Smooth muscle cell (in vitro differentiated cells): ENCODE measurements around the gene IQSEC1. TPM values are rescaled to one million over a fixed set of nuclear protein-coding genes. Genes with fewer than 3 reads are reported as not detected.

Experiments
- DNase-seq: peaks from one replicate; lab custom pipeline; 2025; ENCODE audit not compliant: unreplicated experiment; lab: John Stamatoyannopoulos, UW
- H2AFZ ChIP-seq: fragments of 200-600 bp; sonication (generic); 2 replicates; pipeline ENCODE4 v1.6.0; 2016; ENCODE audit warnings: antibody characterized with exemption, low read depth, mild to moderate bottlenecking
- H3F3A ChIP-seq: fragments of 200-600 bp; sonication (generic); 2 replicates; pipeline ENCODE4 v1.6.0; 2017; ENCODE audit warnings: antibody characterized with exemption, low read depth
- H3K27ac ChIP-seq: fragments of 200-600 bp; sonication (generic); 2 replicates; pipeline ENCODE4 v1.5.1; 2016; ENCODE audit warnings: low read depth, mild to moderate bottlenecking
- H3K27me3 ChIP-seq: fragments of 200-600 bp; sonication (generic); 2 replicates; pipeline ENCODE4 v1.6.1; 2016; ENCODE audit warnings: low read depth, mild to moderate bottlenecking
- H3K36me3 ChIP-seq: fragments of 200-600 bp; sonication (generic); 2 replicates; pipeline ENCODE4 v1.5.1; 2016; ENCODE audit warnings: low read depth
- H3K4me1 ChIP-seq: fragments of 200-600 bp; sonication (generic); 2 replicates; pipeline ENCODE4 v1.5.1; 2016; ENCODE audit warnings: low read depth
- H3K4me2 ChIP-seq: fragments of 200-600 bp; sonication (generic); 2 replicates; pipeline ENCODE4 v1.6.0; 2016; ENCODE audit warnings: mild to moderate bottlenecking
- H3K4me3 ChIP-seq: fragments of 200-600 bp; sonication (generic); 2 replicates; pipeline ENCODE4 v1.5.1; 2016; ENCODE audit warnings: mild to moderate bottlenecking
- H3K79me2 ChIP-seq: fragments of 200-600 bp; sonication (generic); 2 replicates; pipeline ENCODE4 v1.6.0; 2016; ENCODE audit warnings: low read depth, mild to moderate bottlenecking
- H3K9ac ChIP-seq: fragments of 200-600 bp; sonication (generic); 2 replicates; pipeline ENCODE4 v1.6.0; 2016; ENCODE audit warnings: low read depth
- H3K9me3 ChIP-seq: fragments of 200-600 bp; sonication (generic); replicated peaks from 2 replicates; pipeline ENCODE4 v1.5.1; 2016; ENCODE audit warnings: low read depth
- H4K20me1 ChIP-seq: fragments of 200-600 bp; sonication (generic); 2 replicates; pipeline ENCODE4 v1.6.0; 2016; ENCODE audit warnings: low read depth
- CTCF ChIP-seq: fragments of 200-600 bp; sonication (generic); IDR thresholded peaks from 2 replicates; pipeline ENCODE4 v1.5.1; 2017; ENCODE audit warnings: borderline replicate concordance, mild to moderate bottlenecking, antibody characterized with exemption; ENCODE audit not compliant: insufficient read depth, poor library complexity, severe bottlenecking
- WGBS: methylation state at CpG from one replicate; pipeline ENCODE4 v1.1.7; 2016; ENCODE audit warnings: low lambda C conversion rate; 5-methylcytosine and 5-hydroxymethylcytosine counted together
- polyA plus RNA-seq: library from polyadenylated mRNA; unstranded; fragments of >200 nt; fragmentation: Nextera tagmentation; extraction: Ambion mirVana; gene quantifications from 2 replicates; pipeline ENCODE4 v1.2.1, GENCODE V29; 2016
- total RNA-seq: library from RNA; depleted of rRNA; stranded (reverse); fragments of >200 nt; gene quantifications from 2 replicates; pipeline ENCODE4 v1.2.3, GENCODE V29; 2014

The IQSEC1 gene
- total and polyA plus RNA-seq, 2 experiments from 2014 or later, result 18.9 to 19.8 TPM

- Histone ChIP-seq H3K27ac (no peak overlapping the region), H3K4me1 (no peaks in the 10 kb centered on the region), H3K4me3 (no peak overlapping the region), H3K4me2 (no peak overlapping the region), H4K20me1 (peaks cover 96% of the 10 kb centered on the region), H3F3A (no peaks in the 10 kb centered on the region), H3K9me3 (no peaks in the 10 kb centered on the region), H3K27me3 (no peaks in the 10 kb centered on the region), H3K36me3 (no peaks in the 10 kb centered on the region), H2AFZ (no peak overlapping the region), H3K79me2 (peaks cover 60% of the 10 kb centered on the region), H3K9ac (no peak overlapping the region)
- 83% methylated on average over 26 of the region's 26 CpGs for WGBS
- no peak for DNase-seq
- no peak for TF ChIP-seq CTCF
Observed at GRCh38 chr3:12953201-12953995, 119.8 kb downstream of the IQSEC1 start.

- Histone ChIP-seq H2AFZ (no peak overlapping the region), H3K36me3 (no peaks in the 10 kb centered on the region), H3K27me3 (no peaks in the 10 kb centered on the region), H3K79me2 (peaks cover 52% of the 10 kb centered on the region), H3F3A (no peaks in the 10 kb centered on the region), H3K4me1 (peaks cover 7% of the 10 kb centered on the region), H3K4me2 (no peak overlapping the region), H3K9me3 (no peaks in the 10 kb centered on the region), H3K9ac (no peak overlapping the region), H4K20me1 (peaks cover 87% of the 10 kb centered on the region), H3K27ac (no peak overlapping the region), H3K4me3 (no peak overlapping the region)
- TF ChIP-seq CTCF, result no peak
- DNase-seq, result no peak
- 92% methylated on average over 14 of the region's 14 CpGs for WGBS
Observed at GRCh38 chr3:12952343-12953200, 120.7 kb downstream of the IQSEC1 start.

- no peaks in the 10 kb centered on the region for H3K36me3 ChIP-seq
- 53% methylated on average over 10 of the region's 10 CpGs for WGBS
- H3K27ac ChIP-seq, result peak overlapping the region; percentile 87
- H3K79me2 ChIP-seq, result peaks cover 36% of the 10 kb centered on the region
- no peak overlapping the region for H2AFZ ChIP-seq
- peaks cover 20% of the 10 kb centered on the region for H3K4me1 ChIP-seq
- H4K20me1 ChIP-seq, result peaks cover 82% of the 10 kb centered on the region
- H3K27me3 ChIP-seq, result no peaks in the 10 kb centered on the region
- H3K4me3 ChIP-seq, result no peak overlapping the region
- no peak for DNase-seq
- no peaks in the 10 kb centered on the region for H3F3A ChIP-seq
- peak; percentile 8 for TF ChIP-seq CTCF
- H3K9me3 ChIP-seq, result no peaks in the 10 kb centered on the region
- H3K9ac ChIP-seq, result peak overlapping the region; percentile 71
- peak overlapping the region; percentile 50 for H3K4me2 ChIP-seq
Observed at GRCh38 chr3:12948891-12949711, 124.1 kb downstream of the IQSEC1 start.
